GM12878 (cell line): ENCODE results near the gene NCKAP5. TPM values are rescaled to one million over a fixed set of nuclear protein-coding genes. Genes with fewer than 3 reads are reported as not detected.

Experiments
- ATAC-seq: fragments of 200-7000 bp; cut with Tn5 transposase; 3 replicates; pipeline ENCODE4 v1.9.1; 2020; ENCODE audit warnings: mild to moderate bottlenecking, moderate library complexity
- BruUV-seq: library from RNA; stranded (reverse); fragments of 400-500 nt; replicated peaks from 2 replicates; lab custom pipeline; 2021; lab: Mats Ljungman, UMichigan
- CTCF ChIA-PET: fragments of 300-600 bp; sonication (Branson Sonifier 250); formaldehyde crosslinking; extraction: SDS; loops from one replicate; lab custom pipeline; 2021; ENCODE audit warnings: inconsistent platforms; lab: Yijun Ruan, JAX
- POLR2A ChIA-PET: fragments of 350-600 bp; formaldehyde crosslinking; extraction: SDS; loops from one replicate; lab custom pipeline; 2021; ENCODE audit warnings: inconsistent platforms; lab: Charles Lee
- RAD21 ChIA-PET: fragments of 300-600 bp; sonication (Branson Sonifier 250); formaldehyde crosslinking; loops from one replicate; lab custom pipeline; 2023; ENCODE audit warnings: antibody characterized with exemption; ENCODE audit not compliant: unreplicated experiment; lab: Charles Lee
- SMC1A ChIA-PET: fragments of 300-600 bp; sonication (Branson Sonifier 250); formaldehyde crosslinking; loops from one replicate; lab custom pipeline; 2023; ENCODE audit not compliant: unreplicated experiment, uncharacterized antibody; lab: Charles Lee
- DNase-seq: peaks from one replicate; pipeline ENCODE4 v3.0.0-alpha.2; 2011; ENCODE audit warnings: low read depth, low spot score
- FAIRE-seq: peaks from 3 replicates; lab custom pipeline; 2011; peaks lifted over from hg19 to GRCh38; lab: Jason Lieb, UNC
- H2AFZ ChIP-seq: 2 replicates; pipeline ENCODE4 v1.6.0; 2011; ENCODE audit warnings: low read depth, low read length, control low read depth; ENCODE audit not compliant: control insufficient read depth
- H3K27ac ChIP-seq: 2 replicates; pipeline ENCODE4 v1.5.1; 2011; ENCODE audit warnings: control low read depth; ENCODE audit not compliant: control insufficient read depth, insufficient read depth
- H3K27me3 ChIP-seq, 2 experiments: replicated peaks in 1 of 2; 2 replicates each; pipeline versions ENCODE4 v1.6.0 to v1.6.1; 2011; ENCODE audit warnings: low read length in 1 of 2; ENCODE audit not compliant: control insufficient read depth in 2 of 2, insufficient read depth in 2 of 2
- H3K36me3 ChIP-seq, 2 experiments: 2 replicates each; pipeline ENCODE4 v1.5.1; 2011; ENCODE audit warnings: low read length in 1 of 2; ENCODE audit not compliant: control insufficient read depth in 2 of 2, insufficient read depth in 2 of 2
- H3K4me1 ChIP-seq: 2 replicates; pipeline ENCODE4 v1.6.1; 2011; ENCODE audit warnings: mild to moderate bottlenecking, low read length, moderate library complexity, mixed read lengths; ENCODE audit not compliant: control insufficient read depth, insufficient read depth
- H3K4me2 ChIP-seq: 2 replicates; pipeline ENCODE4 v1.6.0; 2011; ENCODE audit warnings: control low read depth; ENCODE audit not compliant: control insufficient read depth, insufficient read depth
- H3K4me3 ChIP-seq: fragments of 200-600 bp; sonication (generic); 2 replicates; pipeline ENCODE4 v1.5.1; 2016
- H3K79me2 ChIP-seq: 2 replicates; pipeline ENCODE4 v1.6.0; 2011; ENCODE audit warnings: low read length; ENCODE audit not compliant: control insufficient read depth, insufficient read depth
- H3K9ac ChIP-seq: 2 replicates; pipeline ENCODE4 v1.8.0; 2011; ENCODE audit warnings: low read length, control low read depth, mixed read lengths; ENCODE audit not compliant: control insufficient read depth, insufficient read depth
- H3K9me3 ChIP-seq: replicated peaks from 3 replicates; pipeline ENCODE4 v1.5.1; 2011; ENCODE audit warnings: mild to moderate bottlenecking, low read length; ENCODE audit not compliant: control insufficient read depth, insufficient read depth
- H4K20me1 ChIP-seq: 2 replicates; pipeline ENCODE4 v1.6.0; 2011; ENCODE audit not compliant: control insufficient read depth, insufficient read depth
- BHLHE40 ChIP-seq, 2 experiments: fragments of 450-650 bp in 1 of 2; IDR thresholded peaks; 2 replicates each; pipeline ENCODE4 v1.6.1; 2011 to 2017; ENCODE audit warnings: low read depth in 2 of 2, borderline replicate concordance in 1 of 2, improper control_type of control experiment in 1 of 2, low read length in 1 of 2, mild to moderate bottlenecking in 1 of 2
- CBFB ChIP-seq: IDR thresholded peaks from 2 replicates; pipeline ENCODE4 v1.6.1; 2016; ENCODE audit warnings: antibody characterized with exemption, low read depth
- CBX5 ChIP-seq: sonication (generic); IDR thresholded peaks from 2 replicates; pipeline ENCODE4 v1.6.1; 2016; ENCODE audit warnings: low read depth, moderate library complexity, mild to moderate bottlenecking, inconsistent platforms
- CHD2 ChIP-seq: IDR thresholded peaks from 2 replicates; pipeline ENCODE4 v1.6.1; 2011; ENCODE audit warnings: low read depth, low read length, improper control_type of control experiment, borderline replicate concordance
- CTCF ChIP-seq, 3 experiments: IDR thresholded peaks in 2 of 3; conservative IDR thresholded peaks in 1 of 3; 2 replicates each; pipeline ENCODE4 v1.5.1; 2011; ENCODE audit warnings: low read depth in 3 of 3, low read length in 3 of 3, mild to moderate bottlenecking in 3 of 3, control low read depth in 2 of 3, moderate library complexity in 2 of 3, inconsistent platforms in 1 of 3, mixed read lengths in 1 of 3; ENCODE audit not compliant: control insufficient read depth in 2 of 3, insufficient read depth in 1 of 3; ENCODE audit errors: extremely low read depth in 1 of 3
- ELK1 ChIP-seq: IDR thresholded peaks from 2 replicates; pipeline ENCODE4 v1.6.1; 2012; ENCODE audit warnings: low read depth, low read length, improper control_type of control experiment
- EZH2 ChIP-seq: IDR thresholded peaks from 2 replicates; pipeline ENCODE4 v1.6.1; 2012; ENCODE audit warnings: low read depth, mild to moderate bottlenecking, control low read depth, inconsistent platforms, low read length, borderline replicate concordance; ENCODE audit not compliant: control insufficient read depth
- GABPA ChIP-seq: IDR thresholded peaks from 2 replicates; pipeline ENCODE4 v1.6.1; 2014; ENCODE audit warnings: antibody characterized with exemption, low read depth, mild to moderate bottlenecking, inconsistent platforms
- HDAC6 ChIP-seq: fragments of 200-600 bp; sonication (generic); IDR thresholded peaks from one replicate; pipeline ENCODE4 v1.8.0; 2017; ENCODE audit warnings: antibody characterized with exemption; ENCODE audit not compliant: unreplicated experiment
- IRF3 ChIP-seq: fragments of 450-650 bp; IDR thresholded peaks from 2 replicates; pipeline ENCODE4 v1.6.1; 2014; ENCODE audit warnings: mild to moderate bottlenecking
- JUNB ChIP-seq: IDR thresholded peaks from 2 replicates; pipeline ENCODE4 v1.6.1; 2016; ENCODE audit warnings: antibody characterized with exemption, mild to moderate bottlenecking
- KLF5 ChIP-seq: fragments of 450-650 bp; IDR thresholded peaks from 2 replicates; pipeline ENCODE4 v1.6.1; 2014; ENCODE audit warnings: mild to moderate bottlenecking; ENCODE audit not compliant: partially characterized antibody
- NKRF ChIP-seq: fragments of 450-650 bp; conservative IDR thresholded peaks from 2 replicates; pipeline ENCODE4 v1.6.1; 2017; ENCODE audit warnings: mild to moderate bottlenecking, moderate library complexity
- SMAD1 ChIP-seq: fragments of 450-650 bp; IDR thresholded peaks from 2 replicates; pipeline ENCODE4 v1.6.1; 2018; ENCODE audit warnings: mild to moderate bottlenecking, low read depth; ENCODE audit not compliant: partially characterized antibody
- SP1 ChIP-seq: IDR thresholded peaks from one replicate; pipeline ENCODE4 v1.6.1; 2011; ENCODE audit warnings: low read depth, low read length
- SREBF2 ChIP-seq: IDR thresholded peaks from 2 replicates; pipeline ENCODE4 v1.6.1; 2012; ENCODE audit warnings: mild to moderate bottlenecking, low read length
- WGBS: methylation state at CpG from one replicate; pipeline ENCODE4 v1.1.6; 2016; ENCODE audit warnings: low lambda C conversion rate; ENCODE audit not compliant: insufficient replicate concordance, insufficient coverage; ENCODE audit errors: missing lambda C conversion rate; 5-methylcytosine and 5-hydroxymethylcytosine counted together
- in situ Hi-C: fragments of 300-500 bp; cut with MboI; formaldehyde crosslinking; loops from 9 replicates; pipeline ENCODE4 v1.14.3; 2018; ENCODE audit warnings: mixed read lengths
- intact Hi-C: fragments of 100-400 bp; cut with micrococcal nuclease; formaldehyde crosslinking; loops from one replicate; pipeline ENCODE4 v1.14.2; 2022; ENCODE audit not compliant: unreplicated experiment
- polyA plus RNA-seq, 11 experiments: library from polyadenylated mRNA; depleted of rRNA in 4 of 11; unstranded in 6 of 11; stranded (reverse) in 5 of 11; fragments of >200 nt; fragmentation: Nextera tagmentation in 4 of 11; fragmentation: Illumina TruSeq in 1 of 11; extraction: Ambion mirVana in 4 of 11; extraction: Trizol in 1 of 11; gene quantifications; 1 replicate in 1 of 11; 2 replicates in 10 of 11; pipeline versions ENCODE4 v1.2.1 to v1.2.3, GENCODE V29; 2011 to 2016; ENCODE audit warnings: inconsistent platforms in 2 of 11, missing spikeins in 2 of 11, low read depth in 1 of 11
- total RNA-seq, 4 experiments: library from RNA; depleted of rRNA in 3 of 4; stranded (reverse); fragments of >200 nt in 3 of 4; fragmentation: Illumina TruSeq in 1 of 4; extraction: Trizol in 1 of 4; gene quantifications; 2 replicates each; pipeline versions ENCODE4 v1.2.1 to v1.2.3, GENCODE V29; 2013 to 2021

The NCKAP5 gene
- total and polyA plus RNA-seq, 10 of the 15 experiments (the other 5 are each of a cell fraction or from before 2014, with no cell fraction given), result 0.06 to 0.44 (median 0.16) TPM

- TF ChIP-seq NKRF, result no peak
- no peak for TF ChIP-seq KLF5
- no peak for TF ChIP-seq IRF3
- no peak for TF ChIP-seq GABPA
- TF ChIP-seq CBX5, result no peak
- TF ChIP-seq, all 136 proteins: peak for 0
These were observed 312.9 kb downstream of the NCKAP5 start (continued) for GRCh38 chr2:133255360-133255759.

- CTCF ChIA-PET, result interaction anchor here (1.0 to 1.4 kb wide), 3 partner anchors 9 to 526 kb away, joined by 3 read pairs; no protein-coding TSS in a partner anchor
- RAD21 ChIA-PET, result no interaction called here
- TF ChIP-seq ELK1 (no peak), CBFB (no peak), SP1 (no peak), SREBF2 (no peak), EZH2 (no peak), CHD2 (no peak), JUNB (no peak), BHLHE40 (IDR thresholded peaks at IDR 0.05; ENCODE audit: borderline replicate concordance in 1 of 2, low read depth in 2 of 2, low read length in 1 of 2) (no peak), SMAD1 (no peak), CTCF (IDR thresholded peaks at IDR 0.05 in 2 of 3, conservative IDR thresholded peaks at IDR 0.05 in 1 of 3; ENCODE audit: control insufficient read depth in 2 of 3, extremely low read depth in 1 of 3, insufficient read depth in 1 of 3, low read depth in 3 of 3, low read length in 3 of 3) (no peak), HDAC6 (no peak)
These were observed 314.5 kb downstream of the NCKAP5 start for GRCh38 chr2:133253793-133254192.

More at GRCh38 chr2:133253793-133254192, 314.5 kb downstream of the NCKAP5 start:
- SMC1A ChIA-PET, result interaction anchor here (0.6 kb wide), 1 partner anchor 51 kb away, joined by 5 read pairs; no protein-coding TSS in a partner anchor
- intact Hi-C loops (no loop called here), in situ Hi-C loops (no loop called here)
- Histone ChIP-seq H4K20me1 (no peaks in the 10 kb centered on the region), H3K4me2 (no peak overlapping the region), H3K36me3 (no peaks in the 10 kb centered on the region), H3K4me3 (no peak overlapping the region), H3K79me2 (no peaks in the 10 kb centered on the region), H3K27me3 (no peaks in the 10 kb centered on the region), H3K27ac (no peak overlapping the region), H3K9ac (no peak overlapping the region), H3K9me3 (no peaks in the 10 kb centered on the region), H3K4me1 (no peaks in the 10 kb centered on the region), H2AFZ (no peak overlapping the region)
- WGBS, result 0% methylated on average over 2 of the region's 2 CpGs
- POLR2A ChIA-PET, result no interaction called here
- FAIRE-seq (no peak), DNase-seq (no peak), ATAC-seq (no peak)
- BruUV-seq, result no TSS peak
